Lung (tissue), 12 donors: ENCODE results near the gene EXOC3L2. TPM values are rescaled to one million over a fixed set of nuclear protein-coding genes. Genes with fewer than 3 reads are reported as not detected.

Experiments used
- ATAC-seq: fragments of 200-7000 bp; cut with Tn5 transposase; one replicate; pipeline ENCODE4 v1.9.1; 2020; ENCODE audit warnings: moderate number of reproducible peaks; ENCODE audit not compliant: insufficient read depth, low FRiP score
- DNase-seq, 3 donors: peaks; one replicate each; pipeline ENCODE4 v3.0.0-alpha.2; 2013 to 2017
- H3K27ac ChIP-seq, 2 donors: one replicate each; pipeline ENCODE4 v1.5.1; 2013; ENCODE audit warnings: mild to moderate bottlenecking in 2 of 2, moderate library complexity in 2 of 2, control low read depth in 1 of 2, inconsistent platforms in 1 of 2, low read depth in 1 of 2, low read length in 1 of 2
- H3K27me3 ChIP-seq, 3 donors: one replicate each; pipeline ENCODE4 v1.5.1; 2013; ENCODE audit warnings: low read length in 2 of 3; ENCODE audit not compliant: control insufficient read depth in 3 of 3, insufficient read depth in 3 of 3
- H3K36me3 ChIP-seq, 4 donors: one replicate each; pipeline ENCODE4 v1.5.1; 2013; ENCODE audit warnings: low read length in 4 of 4, mild to moderate bottlenecking in 1 of 4, moderate library complexity in 1 of 4; ENCODE audit not compliant: control insufficient read depth in 4 of 4, insufficient read depth in 4 of 4
- H3K4me1 ChIP-seq, 5 donors: one replicate each; pipeline ENCODE4 v1.5.1; 2013; ENCODE audit warnings: low read length in 5 of 5, mild to moderate bottlenecking in 2 of 5, moderate library complexity in 1 of 5; ENCODE audit not compliant: control insufficient read depth in 5 of 5, insufficient read depth in 5 of 5
- H3K4me3 ChIP-seq: one replicate; pipeline ENCODE4 v1.5.1; 2013; ENCODE audit warnings: mild to moderate bottlenecking, control low read depth, moderate library complexity
- H3K9ac ChIP-seq, 2 donors: one replicate each; pipeline ENCODE4 v1.5.1; 2013; ENCODE audit warnings: low read length in 2 of 2, control low read depth in 1 of 2; ENCODE audit not compliant: insufficient read depth in 1 of 2
- H3K9me3 ChIP-seq, 4 donors: one replicate each; pipeline ENCODE4 v1.5.1; 2013; ENCODE audit warnings: low read length in 3 of 4, mild to moderate bottlenecking in 1 of 4, moderate library complexity in 1 of 4; ENCODE audit not compliant: control insufficient read depth in 4 of 4, insufficient read depth in 3 of 4
- WGBS, 2 donors: extraction: QIAGEN DNeasy Blood & Tissue Kit; methylation state at CpG; one replicate each; pipeline ENCODE4 v1.1.7; 2013; 5-methylcytosine and 5-hydroxymethylcytosine counted together
- polyA plus RNA-seq, 2 donors: library from polyadenylated mRNA; stranded (reverse); fragments of 200-250 nt; gene quantifications; one replicate each; pipeline ENCODE4 v1.2.1, GENCODE V29; 2013
- total RNA-seq, 2 donors: library from RNA; depleted of rRNA in 1 of 2; stranded (reverse); fragments of >200 nt in 1 of 2; gene quantifications; one replicate each; pipeline ENCODE4 v1.2.1, GENCODE V29; 2014 to 2021
- TF ChIP-seq, protein P1 (sequence below): IDR thresholded peaks from 2 replicates; pipeline ENCODE4 v1.5.1; 2012; ENCODE audit warnings: mild to moderate bottlenecking; ENCODE audit errors: control extremely low read depth, extremely low read depth
- donor health status: control.
- donor health status: control.
- donor health status: Bipolar disorder and iron deficiency.
- donor health status: healthy.
- donor health status: DM: yes; HTN: yes; CAD: no.

Gene EXOC3L2
- total and polyA plus RNA-seq, 4 donors: 1.7 to 2.8 (median 2.4) TPM

DNA sequence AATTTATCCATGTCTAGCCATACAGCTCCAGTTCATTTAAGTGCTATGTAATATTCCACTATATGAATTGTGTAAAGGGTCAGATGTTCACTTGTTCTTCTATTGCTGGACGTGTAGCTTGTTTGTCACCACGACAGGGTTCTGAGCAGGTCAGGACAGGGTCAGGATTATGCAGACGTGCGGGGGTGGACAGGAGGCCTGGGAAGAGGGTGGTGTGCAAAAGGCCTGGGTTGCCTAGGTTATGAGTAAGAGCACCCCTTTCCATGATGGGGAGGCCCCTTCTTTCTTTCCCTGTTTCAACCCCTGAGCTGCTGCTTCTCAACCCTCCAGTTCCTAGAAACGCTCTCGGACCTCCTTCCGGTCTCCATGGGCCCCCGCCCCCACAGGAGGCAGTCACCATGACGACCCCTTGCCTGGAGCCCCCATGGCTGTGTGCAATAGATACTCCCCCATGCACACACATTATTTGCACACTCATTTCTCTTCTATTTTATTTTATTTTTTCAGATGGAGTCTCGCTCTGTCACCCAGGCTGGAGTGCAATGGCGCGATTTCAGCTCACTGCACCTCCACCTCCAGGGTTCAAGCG lies 2.0 kb downstream of the EXOC3L2 start:
- Histone ChIP-seq H3K4me1 (peaks cover 0 to 10% (median 4%) of the 10 kb centered on the region in 5 donors), H3K27me3 (no peaks in the 10 kb centered on the region), H3K36me3 (no peaks in the 10 kb centered on the region), H3K4me3 (no peak overlapping the region), H3K9me3 (no peaks in the 10 kb centered on the region), H3K27ac (no peak overlapping the region), H3K9ac (no peak overlapping the region)
- 77 to 88% methylated on average over 13 of the region's 13 CpGs for WGBS, 2 donors
- DNase-seq (no peak), ATAC-seq (no peak)
- TF ChIP-seq, protein P1, sequence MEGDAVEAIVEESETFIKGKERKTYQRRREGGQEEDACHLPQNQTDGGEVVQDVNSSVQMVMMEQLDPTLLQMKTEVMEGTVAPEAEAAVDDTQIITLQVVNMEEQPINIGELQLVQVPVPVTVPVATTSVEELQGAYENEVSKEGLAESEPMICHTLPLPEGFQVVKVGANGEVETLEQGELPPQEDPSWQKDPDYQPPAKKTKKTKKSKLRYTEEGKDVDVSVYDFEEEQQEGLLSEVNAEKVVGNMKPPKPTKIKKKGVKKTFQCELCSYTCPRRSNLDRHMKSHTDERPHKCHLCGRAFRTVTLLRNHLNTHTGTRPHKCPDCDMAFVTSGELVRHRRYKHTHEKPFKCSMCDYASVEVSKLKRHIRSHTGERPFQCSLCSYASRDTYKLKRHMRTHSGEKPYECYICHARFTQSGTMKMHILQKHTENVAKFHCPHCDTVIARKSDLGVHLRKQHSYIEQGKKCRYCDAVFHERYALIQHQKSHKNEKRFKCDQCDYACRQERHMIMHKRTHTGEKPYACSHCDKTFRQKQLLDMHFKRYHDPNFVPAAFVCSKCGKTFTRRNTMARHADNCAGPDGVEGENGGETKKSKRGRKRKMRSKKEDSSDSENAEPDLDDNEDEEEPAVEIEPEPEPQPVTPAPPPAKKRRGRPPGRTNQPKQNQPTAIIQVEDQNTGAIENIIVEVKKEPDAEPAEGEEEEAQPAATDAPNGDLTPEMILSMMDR: no peak

GRCh38 chr19:45238556-45238955 lies 6.7 kb downstream of the EXOC3L2 start:
- H3K4me1 ChIP-seq: peaks cover 0 to 14% (median 0%) of the 10 kb centered on the region in 5 donors
- DNase-seq (no peak), ATAC-seq (no peak)
- H3K27me3 ChIP-seq: peaks cover 0 to 25% (median 7%) of the 10 kb centered on the region in 3 donors
- peaks cover 0 to 2% (median 0%) of the 10 kb centered on the region in 4 donors for H3K9me3 ChIP-seq
- WGBS, 2 donors: 88 to 94% methylated on average over 24 to 25 of the region's 25 CpGs
- no peaks in the 10 kb centered on the region for H3K36me3 ChIP-seq
- H3K27ac ChIP-seq: no peak overlapping the region
- H3K4me3 ChIP-seq: no peak overlapping the region
- H3K9ac ChIP-seq: no peak overlapping the region
- TF ChIP-seq, protein P1: no peak

- TF ChIP-seq, protein P1: no peak
- Histone ChIP-seq H3K27me3 (peaks cover 0 to 41% (median 11%) of the 10 kb centered on the region in 3 donors), H3K4me3 (no peak overlapping the region), H3K9ac (no peak overlapping the region), H3K4me1 (peaks cover 0 to 14% (median 0%) of the 10 kb centered on the region in 5 donors), H3K9me3 (peaks cover 0 to 2% (median 0%) of the 10 kb centered on the region in 4 donors), H3K36me3 (no peaks in the 10 kb centered on the region), H3K27ac (peak overlapping the region in 1 of 2 donors; percentile 26)
- 5 to 6% methylated on average over 8 of the region's 8 CpGs for WGBS, 2 donors
- DNase-seq (no peak), ATAC-seq (no peak)
Observed at GRCh38 chr19:45235485-45235884, 9.7 kb downstream of the EXOC3L2 start.
